Measurements from ENCODE around the gene POFUT1.
A peak's percentile ranks its signal among the peaks of the same experiment; 100 is the strongest.
"Not testable (repeated sequence)": the region's sequence is repeated elsewhere in the genome, so short reads cannot be mapped to it uniquely, and the experiment has no call there.

POFUT1 gene

DNA sequence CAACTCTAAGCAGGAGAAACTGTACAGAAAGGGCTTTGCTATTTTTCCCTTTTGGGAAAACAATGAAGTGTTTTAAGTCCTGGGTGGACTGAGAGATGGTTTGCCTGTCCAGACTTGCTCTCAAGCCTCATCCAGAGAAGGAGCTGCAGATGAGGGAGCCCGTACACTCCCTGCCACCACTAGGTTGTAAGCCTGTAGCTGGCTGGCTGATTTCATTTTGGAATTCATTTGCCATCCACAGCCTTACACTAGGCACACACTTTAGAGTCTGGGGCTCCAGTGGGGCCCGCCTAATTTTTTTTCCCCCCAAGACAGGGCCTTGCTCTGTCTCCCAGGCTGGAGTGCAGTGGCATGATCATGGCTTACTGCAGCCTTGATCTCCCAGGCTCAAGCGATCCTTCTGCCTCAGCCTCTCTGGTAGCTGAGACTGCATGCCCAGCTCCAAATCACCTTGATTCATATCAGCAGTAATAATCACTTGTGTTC is 28.4 kb downstream of the POFUT1 start:
- DNase-seq: no peak

DNA sequence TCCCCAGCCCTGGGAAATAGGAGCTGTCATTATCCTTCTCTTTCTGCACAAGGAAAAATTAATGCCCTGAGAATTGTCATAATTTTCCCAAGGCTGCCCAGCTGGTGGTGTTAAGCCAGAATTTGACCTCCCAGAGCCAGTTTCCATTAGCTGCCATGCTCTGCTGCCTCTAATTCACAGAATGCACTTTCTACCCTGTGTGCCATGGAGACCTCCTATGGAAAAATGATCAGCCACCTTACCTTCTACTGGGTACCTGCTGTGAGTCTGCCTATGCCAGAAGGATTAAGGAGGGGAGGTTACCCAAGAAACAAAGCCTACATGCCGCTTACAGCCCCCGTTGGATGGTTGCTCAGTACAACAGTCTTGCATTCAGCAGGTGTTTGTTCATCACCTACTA is 29.1 kb downstream of the POFUT1 start:
- no peak for DNase-seq

DNA sequence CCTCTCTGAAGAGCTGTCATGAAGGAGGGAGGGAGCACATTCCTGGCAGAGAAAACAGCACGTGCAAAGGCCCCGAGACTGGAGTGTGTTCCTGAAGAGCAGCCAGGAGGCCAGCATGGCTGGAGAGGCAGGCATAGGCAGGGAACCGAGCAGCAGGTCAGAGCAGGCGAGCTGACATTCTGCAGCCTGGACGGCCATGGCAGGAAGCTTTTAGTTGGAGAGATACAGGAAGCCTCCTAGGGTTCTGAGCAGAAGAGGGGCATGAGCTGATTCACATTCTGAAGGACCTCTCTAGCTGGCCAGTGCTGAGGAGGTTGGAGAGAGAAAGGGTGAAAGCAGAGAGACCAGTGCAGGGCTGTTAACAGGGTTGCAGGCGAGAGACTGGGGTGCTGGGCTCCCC is 29.7 kb downstream of the POFUT1 start:
- DNase-seq: no peak

DNA sequence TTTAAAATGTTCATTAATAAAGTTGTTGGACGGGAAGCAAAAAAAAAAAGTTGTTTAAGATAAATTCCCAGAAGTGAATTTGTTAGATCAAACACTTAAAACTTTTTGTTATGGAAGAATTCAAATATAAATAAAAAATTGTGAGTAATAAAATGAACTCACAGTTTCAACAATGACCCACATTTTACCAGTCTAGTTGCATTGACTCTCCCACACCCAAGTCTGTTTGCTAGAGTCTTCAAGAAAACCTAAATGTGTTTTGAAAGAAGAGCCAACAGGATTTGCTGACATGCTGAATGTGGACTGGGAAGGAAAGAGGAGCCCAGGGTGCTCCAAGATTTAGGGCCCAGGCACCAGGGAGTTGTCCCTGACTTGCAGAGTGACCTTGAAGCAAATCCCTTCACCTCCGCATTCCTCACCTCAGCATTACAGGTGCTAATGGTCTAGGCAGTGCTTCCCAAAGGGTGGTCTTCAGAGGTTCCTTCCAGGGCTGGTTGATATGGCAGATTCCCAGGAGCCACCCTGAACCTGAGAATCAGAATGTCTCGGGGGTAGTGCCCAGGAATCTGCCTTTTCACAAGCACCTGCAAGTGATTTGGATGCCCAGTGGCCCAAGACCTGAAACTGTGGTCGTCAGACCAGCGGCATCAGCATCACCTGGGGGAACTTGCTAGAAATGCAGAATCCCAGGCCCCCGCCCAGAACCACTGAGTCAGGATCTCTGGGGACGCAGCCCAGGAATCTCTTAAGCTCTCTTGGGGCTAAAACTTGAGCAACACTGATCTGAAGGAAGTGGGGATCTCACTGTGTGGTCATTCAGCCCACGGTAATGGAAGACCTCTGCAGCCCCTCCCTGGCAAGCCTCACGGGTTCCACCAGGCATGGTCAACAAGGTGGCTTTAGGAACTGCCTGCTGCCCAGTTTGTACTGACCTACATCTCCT is 31.1 kb downstream of the POFUT1 start:
- DNase-seq: no peak

DNA sequence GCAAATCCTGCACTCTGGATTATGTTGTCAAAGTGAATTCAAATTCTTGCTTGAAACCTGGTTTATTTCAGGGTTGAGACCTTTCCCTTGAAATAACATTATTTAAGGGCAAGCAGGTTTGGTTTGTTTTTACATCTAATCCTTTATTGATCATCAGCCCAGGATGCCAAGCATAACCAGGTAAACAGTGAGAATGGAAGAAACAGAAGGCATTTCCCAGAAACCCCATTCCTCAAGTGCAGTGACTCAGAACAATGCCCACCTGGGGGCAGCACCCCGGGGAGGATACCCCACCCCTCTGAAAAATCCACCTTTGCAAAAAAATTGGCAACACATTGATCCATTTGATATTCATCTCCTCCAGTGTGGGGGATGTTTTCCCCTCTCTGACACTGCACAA is 32.5 kb downstream of the POFUT1 start:
- no peak for DNase-seq

DNA sequence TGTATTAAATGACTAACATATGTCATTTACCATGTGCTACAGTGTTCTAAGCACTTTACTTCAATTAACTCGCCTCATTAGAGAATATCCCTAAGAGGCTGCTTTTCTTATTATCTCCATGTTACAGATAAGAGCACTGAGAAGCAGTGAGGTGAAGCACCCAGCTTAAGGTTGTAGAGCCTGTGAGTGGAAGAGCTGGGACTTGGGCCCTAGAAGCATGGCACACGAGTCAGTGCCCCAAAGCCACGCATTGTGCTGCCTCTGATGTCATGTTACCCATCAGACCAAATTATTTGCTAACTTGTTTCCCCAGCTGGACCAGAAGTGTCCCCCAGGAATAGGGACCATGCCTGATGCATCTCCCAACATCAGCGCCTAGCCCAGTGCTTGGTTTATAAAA is 34.1 kb downstream of the POFUT1 start:
- no peak for DNase-seq

DNA sequence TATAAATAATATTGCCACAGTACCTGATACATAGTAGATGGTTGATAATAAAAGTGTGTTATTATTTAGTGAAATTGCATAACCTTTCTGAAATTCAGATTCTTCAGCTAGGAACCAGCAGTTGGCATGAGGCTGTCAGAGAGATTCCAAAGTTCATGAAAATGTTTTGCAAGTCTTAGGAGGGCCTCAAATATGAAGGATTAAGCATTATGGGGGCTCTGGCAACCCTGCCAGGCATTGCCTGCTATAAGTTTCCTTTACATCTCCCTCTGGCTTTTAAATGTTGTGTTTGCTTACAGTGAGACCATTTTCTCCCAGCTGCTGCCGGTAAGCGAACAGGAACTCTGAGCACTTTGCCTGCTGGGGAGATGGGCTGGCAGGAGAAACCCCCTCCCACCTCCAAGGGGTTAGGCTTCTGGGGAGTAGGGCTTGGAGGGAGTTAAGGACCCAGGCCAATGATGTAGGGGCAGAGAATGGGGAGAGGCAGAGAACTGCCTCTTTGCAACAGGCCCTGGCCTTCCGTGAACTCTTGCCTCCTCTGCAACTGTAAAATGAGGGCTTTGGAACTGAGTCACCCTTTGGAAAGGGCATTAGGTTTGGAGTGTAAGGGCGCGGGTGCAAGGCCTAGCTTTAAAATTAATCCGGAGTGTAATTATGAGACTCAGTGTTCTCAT is 36.6 kb downstream of the POFUT1 start:
- DNase-seq: no peak

DNA sequence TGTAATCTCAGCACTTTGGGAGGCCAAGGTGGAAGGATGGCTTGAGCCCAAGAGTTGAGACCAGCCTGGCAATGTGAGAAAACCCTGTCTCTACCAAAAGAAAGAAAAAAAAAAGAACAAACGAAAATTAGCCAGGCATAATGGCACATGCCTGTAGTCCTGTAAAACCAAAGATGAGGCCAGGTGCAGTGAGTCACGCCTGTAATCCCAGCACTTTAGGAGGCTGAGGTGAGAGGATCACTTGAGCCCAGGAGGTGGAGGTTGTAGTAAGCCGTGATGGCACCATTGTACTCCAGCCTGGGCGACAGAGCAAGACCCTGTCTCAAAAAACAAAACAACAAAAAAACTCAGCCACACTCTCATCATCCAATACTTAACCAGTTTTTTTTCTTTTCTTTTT is 37.3 kb downstream of the POFUT1 start:
- no peak for DNase-seq

DNA sequence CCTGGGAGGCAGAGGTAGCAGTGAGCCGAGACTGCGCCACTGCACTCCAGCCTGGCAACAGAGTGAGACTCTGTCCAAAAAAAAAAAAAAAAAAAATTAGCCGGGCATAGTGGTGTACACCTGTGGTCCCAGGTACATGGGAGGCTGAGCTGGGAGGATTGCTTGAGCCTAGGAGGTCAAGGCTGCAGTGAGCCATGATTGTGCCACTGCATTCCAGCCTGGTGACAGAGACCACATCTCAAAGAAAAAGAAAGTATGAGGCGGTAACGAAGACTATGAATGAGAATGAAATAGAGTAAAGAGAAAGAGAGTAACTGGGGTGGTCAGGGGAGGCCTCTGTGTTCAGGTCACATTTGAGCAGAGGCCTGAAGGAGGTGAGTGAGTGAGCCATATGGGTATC is 38.5 kb downstream of the POFUT1 start:
- DNase-seq: not testable (repeated sequence)

DNA sequence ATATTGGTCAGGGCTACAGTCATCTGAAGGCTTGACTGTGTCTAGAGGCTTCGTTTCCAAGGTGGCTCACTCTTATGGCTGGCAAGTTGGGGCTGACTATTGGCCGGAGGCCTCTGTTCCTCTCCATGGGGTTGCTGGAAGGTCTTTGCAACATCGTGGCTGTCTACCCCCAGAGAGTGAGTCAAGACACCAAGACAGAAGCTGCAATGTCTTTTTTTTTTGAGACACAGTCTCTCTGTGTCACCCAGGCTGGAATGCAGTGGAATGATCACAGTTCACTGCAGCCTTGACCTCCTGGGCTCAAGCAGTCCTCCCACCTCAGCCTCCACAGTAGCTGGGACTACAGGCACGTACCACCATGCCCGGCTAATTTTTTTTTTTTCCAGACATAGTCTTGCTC is 40.4 kb downstream of the POFUT1 start:
- DNase-seq: no peak

DNA sequence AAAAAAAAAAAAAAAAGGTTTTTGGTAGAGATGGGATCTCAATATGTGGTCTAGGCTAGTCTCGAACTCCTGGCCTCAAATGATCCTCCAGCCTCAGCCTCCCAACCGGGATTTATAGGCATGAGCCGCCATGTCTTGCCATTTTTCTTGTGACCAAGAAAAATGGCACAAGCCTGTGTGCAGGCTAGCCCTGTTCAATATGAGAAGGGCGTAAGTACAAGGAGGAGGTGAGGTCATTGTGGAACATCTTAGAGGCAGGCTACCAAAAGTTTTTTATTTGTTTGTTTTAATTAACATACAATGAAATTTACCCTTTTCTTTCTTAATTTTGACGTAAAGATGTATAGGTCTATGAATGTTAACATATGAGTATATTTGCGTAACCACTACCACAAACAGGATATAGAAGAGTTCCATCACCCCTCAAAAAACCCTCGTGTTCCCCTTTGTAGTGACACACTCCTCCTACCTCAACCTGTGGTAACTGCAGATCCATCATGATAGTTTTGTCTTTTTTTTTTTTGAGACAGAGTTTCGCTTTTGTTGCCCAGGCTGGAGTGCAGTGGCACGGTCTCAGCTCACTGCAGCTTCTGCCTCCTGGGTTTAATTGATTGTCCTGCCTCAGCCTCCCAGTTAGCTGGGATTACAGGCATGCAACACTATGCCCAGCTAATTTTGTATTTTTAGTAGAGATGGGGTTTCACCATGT is 41.5 kb downstream of the POFUT1 start:
- no peak for DNase-seq

DNA sequence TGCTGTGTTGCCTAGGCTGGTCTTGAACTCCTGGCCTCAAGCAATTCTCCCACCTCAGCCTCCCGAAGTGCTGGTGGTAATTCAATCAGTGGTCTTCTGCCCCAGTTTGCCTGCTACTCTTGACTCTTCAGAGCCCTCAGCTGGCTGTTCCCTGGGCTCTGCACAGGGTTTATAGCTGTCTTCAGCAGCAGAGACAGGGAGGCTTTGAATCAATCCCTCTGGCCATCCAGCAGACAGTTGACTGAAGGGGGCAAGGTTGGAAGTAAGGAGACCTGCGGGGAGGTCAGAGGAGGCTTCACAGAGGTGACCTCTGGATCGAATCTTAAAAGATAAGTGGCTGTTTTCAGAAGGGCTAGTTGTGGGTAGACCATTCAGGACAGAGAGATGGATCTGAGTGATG is 43.8 kb downstream of the POFUT1 start:
- no peak for DNase-seq

DNA sequence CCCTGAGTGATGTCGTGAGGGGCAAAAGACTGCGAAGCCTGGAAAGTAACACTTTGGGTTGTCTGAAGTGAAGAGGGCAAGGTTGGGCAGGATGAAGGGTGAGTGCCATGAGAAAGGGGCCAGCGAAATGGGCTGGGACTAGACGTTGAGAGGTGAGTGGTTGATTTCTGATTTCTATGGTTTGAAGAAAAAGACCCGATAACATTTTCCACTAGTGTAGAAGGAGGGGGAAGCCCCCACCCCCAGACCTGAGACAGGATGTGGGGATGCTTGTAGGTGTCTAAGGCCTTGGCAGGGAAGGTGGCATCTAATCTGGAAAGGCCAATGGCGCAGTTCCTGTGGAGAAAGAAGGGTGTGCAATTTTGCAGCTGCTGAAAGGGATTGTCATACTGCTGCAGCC is 44.5 kb downstream of the POFUT1 start:
- DNase-seq: peak; percentile 23

DNA sequence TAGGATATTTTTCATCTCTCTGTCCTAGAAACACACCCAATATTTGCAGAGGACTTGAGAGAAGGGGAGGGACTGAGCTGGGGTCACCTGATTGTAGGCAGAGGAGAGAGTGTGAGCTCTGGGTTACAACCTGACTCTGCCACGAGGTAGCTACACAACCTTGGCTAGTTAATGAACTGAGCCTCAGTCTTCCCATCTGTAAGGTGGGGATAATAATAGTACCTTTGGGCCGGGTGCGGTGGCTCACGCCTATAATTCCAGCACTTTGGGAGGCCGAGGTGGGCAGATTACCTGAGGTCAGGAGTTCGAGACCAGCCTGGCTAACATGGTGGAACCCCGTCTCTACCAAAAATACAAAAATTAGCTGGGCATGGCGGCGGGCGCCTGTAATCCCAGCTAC is 53.3 kb downstream of the POFUT1 start:
- DNase-seq: not testable (repeated sequence)

DNA sequence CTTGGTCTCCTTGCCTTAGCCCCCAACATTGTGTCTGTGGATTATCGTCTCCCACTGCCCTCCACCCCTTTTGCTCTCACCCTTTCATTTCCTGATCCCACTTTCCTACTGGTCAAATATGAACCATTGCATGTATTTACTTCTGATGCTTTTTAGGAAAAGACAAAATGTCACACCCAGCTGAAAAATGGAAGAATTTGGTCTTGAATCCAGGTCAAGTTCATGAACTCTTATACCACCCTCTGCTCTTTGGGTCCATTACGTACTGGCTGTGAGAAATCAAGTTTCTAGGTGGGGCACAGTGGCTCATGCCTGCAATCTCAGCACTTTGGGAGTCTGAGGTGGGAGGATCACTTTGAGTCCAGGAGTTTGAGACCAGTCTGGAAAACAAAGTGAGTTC is 54.0 kb downstream of the POFUT1 start:
- DNase-seq: no peak

DNA sequence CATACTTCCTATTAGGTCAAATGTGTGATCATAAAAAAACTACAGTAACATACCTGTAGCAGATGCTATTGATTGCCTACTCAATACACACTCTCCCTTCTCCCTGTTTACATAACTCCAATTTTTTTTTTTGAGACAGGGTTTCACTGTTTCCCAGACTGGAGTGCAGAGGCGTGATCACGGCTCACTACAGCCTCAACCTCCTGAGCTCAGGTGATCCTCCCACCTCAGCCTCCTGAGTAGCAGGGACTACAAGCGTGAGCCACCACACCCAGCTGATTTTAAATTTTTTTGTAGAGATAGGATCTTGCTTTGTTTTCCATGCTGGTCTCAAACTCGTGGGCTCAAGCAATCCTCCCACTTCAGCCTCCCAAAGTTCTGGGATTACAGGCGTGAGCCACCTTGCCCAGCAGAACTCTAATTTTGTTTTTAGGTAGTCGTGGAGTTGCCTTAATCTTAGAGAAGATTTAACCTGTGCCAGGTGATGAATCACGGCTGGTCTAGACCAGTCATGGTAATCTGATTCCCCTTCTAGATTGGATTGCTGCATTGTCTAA is 55.8 kb downstream of the POFUT1 start:
- no peak for DNase-seq

DNA sequence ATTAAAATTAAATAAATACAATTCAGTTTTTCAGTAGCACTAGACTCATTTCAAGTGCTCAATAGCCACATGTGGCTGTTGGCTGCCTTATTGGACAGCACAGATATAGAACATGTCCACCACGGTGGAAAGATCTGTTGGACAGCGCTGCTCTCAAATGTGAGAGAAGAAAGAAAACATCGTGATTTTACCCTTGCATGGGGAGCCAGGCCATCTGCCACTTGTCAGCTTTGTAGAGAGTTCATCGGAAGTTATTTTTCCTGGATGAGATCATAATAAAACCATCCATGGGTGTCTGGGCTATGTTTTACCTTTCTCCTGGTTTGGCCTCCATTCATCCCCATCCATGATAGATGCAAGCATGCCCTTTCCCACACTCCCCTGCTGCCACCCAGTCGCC is 63.9 kb downstream of the POFUT1 start:
- DNase-seq: no peak

DNA sequence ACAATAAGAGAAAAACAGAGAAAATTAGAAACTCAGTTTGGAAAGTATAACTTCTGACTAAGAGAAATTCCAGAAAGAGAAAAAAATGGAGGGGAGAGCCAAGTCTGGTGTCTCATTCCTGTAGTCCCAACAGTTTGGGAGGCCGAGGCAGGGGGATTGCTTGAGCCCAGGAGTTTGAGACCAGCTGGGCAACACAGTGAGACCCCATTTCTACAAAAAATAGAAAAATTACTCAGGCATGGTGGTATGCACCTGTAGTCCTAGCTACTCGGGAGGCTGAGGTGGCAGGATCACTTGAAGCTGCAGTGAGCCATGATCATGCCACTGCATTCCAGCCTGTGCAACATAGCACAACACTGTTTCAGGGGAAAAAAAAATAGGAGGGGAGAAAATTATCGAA is 66.7 kb downstream of the POFUT1 start:
- DNase-seq: no peak

DNA sequence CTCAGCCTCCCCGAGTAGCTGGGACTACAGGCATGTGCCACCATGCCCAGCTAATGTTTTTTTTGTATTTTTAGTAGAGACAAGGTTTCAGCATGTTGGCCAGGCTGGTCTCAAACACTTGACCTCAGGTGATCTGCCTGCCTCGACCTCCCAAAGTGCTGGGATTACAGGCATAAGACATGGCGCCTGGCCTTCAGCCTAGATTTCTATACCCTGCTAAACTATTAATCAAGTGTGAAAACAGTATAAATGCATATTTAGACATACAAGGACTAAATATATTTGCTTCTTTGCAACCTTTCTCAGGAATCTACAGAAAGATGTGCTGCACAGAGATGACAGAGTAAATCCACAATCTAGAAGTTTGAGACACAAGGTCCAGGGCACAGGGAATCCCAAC is 67.5 kb downstream of the POFUT1 start:
- DNase-seq: not testable (repeated sequence)

DNA sequence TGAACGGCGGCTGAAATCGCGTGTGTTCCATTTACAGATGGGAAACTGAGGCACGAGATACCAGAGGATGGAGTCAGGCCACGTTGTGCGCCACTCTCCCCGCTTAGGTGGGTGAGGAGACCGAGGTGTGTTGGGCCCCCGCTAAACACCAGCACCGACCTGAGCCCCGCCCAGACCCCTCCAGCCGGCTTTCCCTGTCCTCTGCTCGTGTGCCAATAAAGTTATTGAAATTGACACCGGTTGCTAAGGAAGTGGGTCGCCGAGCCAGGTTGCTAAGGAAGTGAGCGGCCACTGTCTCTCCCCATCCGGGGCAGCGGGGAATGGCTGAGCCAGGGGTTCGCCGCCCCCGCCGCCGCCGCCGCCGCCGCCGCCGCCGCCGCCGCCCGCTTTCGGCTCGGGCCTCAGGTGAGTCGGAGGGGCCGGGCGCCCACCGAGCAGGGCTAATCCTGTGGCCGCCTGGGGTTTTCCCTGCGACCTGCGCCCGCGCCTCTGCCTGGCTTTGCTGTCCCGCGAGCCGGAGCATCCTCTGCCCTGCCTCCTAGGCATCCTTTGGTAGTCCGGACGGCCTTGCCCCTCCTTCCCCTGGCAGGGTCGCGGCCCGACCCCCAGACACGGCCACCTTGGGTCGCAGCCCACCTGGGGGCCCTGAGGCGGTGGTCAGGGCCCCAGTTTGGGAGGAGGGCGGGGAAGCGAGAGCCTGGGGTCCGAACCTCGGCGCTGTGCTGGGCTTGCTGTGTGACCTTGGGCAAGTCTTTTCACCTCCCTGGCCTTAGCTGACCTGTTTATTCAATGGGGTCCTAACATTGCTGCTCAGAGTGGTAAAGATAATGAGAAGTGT is 69.9 kb downstream of the POFUT1 start, which contains the start of gene KIF3B:
KIF3B (plus strand) TSS at position 291 of the 838 bp plus-strand sequence. CDS start 32,127 bp downstream, outside the sequence.
- DNase-seq: peak; percentile 77

DNA sequence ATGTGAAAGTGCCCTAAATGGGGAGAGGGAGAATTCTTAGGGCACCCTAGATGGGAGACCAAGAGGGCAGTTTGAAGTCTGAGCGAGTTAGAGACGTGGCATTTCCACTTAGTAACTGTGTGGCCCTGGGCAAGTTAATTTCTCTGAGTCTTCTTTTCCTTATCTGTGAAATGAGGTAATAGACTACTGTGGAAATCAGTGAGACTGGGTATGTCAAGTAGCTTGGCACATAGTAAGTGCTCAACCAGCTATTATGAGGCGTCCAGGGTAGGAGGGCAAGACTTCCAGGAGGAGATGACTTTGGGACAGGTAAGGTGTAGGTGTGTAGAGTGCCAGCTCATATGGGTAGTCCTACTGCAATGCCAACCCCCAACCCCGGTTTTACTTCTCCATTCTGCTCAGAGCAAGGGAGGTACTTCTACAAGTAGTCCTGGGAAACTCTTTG is 70.5 kb downstream of the POFUT1 start:
- DNase-seq: no peak

DNA sequence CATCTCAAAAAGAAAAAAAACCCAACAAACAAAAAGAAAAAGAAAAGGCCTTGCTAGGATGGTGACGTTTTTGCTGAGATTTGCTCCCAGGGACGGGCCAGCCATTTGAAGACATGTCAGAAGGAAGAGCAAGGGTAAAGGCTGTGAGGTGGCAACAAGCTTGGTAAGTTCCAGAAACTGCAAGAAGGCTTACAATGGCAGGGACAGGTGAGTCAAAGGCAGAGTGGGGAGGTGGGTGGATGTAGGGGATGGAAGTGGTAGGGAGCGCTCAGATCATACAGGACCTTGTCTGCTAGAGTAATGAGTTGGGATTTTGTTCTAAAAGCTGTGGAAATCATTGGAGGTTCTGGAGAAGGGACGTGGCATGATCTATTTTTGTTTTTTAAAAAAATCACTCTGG is 74.0 kb downstream of the POFUT1 start:
- no peak for DNase-seq
